Kidney (tissue), 14 donors: Measurements from ENCODE around the gene WDR53. TPM values are rescaled to one million over a fixed set of nuclear protein-coding genes. Genes with fewer than 3 reads are reported as not detected.

ENCODE experiments used
- DNase-seq, 5 donors: peaks; one replicate each; pipeline ENCODE4 v3.0.0-alpha.2; 2013 to 2020
- FAIRE-seq: peaks from 2 replicates; lab custom pipeline; 2012; peaks lifted over from hg19 to GRCh38; lab: Jason Lieb, UNC
- H3K27ac ChIP-seq, 2 donors: one replicate each; pipeline ENCODE4 v1.7.0; 2013; ENCODE audit warnings: low read depth in 2 of 2, low read length in 2 of 2, inconsistent platforms in 1 of 2
- H3K27me3 ChIP-seq: one replicate; pipeline ENCODE4 v1.7.1; 2013; ENCODE audit warnings: low read length, inconsistent platforms; ENCODE audit not compliant: control insufficient read depth, insufficient read depth
- H3K36me3 ChIP-seq, 3 donors: one replicate each; pipeline versions ENCODE4 v1.7.0 to v1.7.1; 2013; ENCODE audit warnings: low read length in 3 of 3, control low read depth in 1 of 3, inconsistent platforms in 1 of 3; ENCODE audit not compliant: insufficient read depth in 3 of 3, control insufficient read depth in 2 of 3
- H3K4me1 ChIP-seq, 3 donors: one replicate each; pipeline versions ENCODE4 v1.7.0 to v1.7.1; 2013; ENCODE audit warnings: low read length in 3 of 3, inconsistent platforms in 1 of 3, low read depth in 1 of 3; ENCODE audit not compliant: control insufficient read depth in 2 of 3, insufficient read depth in 2 of 3
- H3K4me3 ChIP-seq, 3 donors: one replicate each; pipeline versions ENCODE4 v1.7.0 to v1.8.1; 2013; ENCODE audit warnings: low read length in 3 of 3, control low read depth in 1 of 3, inconsistent platforms in 1 of 3
- H3K9ac ChIP-seq, 3 donors: one replicate each; pipeline versions ENCODE4 v1.7.0 to v1.7.1; 2013; ENCODE audit warnings: low read length in 3 of 3, control low read depth in 1 of 3, inconsistent platforms in 1 of 3
- H3K9me3 ChIP-seq, 3 donors: one replicate each; pipeline versions ENCODE4 v1.7.0 to v1.7.1; 2013; ENCODE audit warnings: low read length in 3 of 3, control low read depth in 1 of 3, inconsistent platforms in 1 of 3; ENCODE audit not compliant: control insufficient read depth in 2 of 3, insufficient read depth in 1 of 3
- CTCF ChIP-seq: IDR thresholded peaks from 3 replicates; pipeline ENCODE4 v1.5.1; 2012; ENCODE audit warnings: mild to moderate bottlenecking, moderate library complexity, borderline replicate concordance; ENCODE audit not compliant: insufficient read depth; ENCODE audit errors: extremely low read depth
- intact Hi-C: fragments of 100-400 bp; cut with DNase I; formaldehyde crosslinking; loops from one replicate; pipeline ENCODE4 v1.11.1; 2022
- polyA plus RNA-seq: library from polyadenylated mRNA; stranded (reverse); fragments of 350-450 nt; fragmentation: Illumina TruSeq; extraction: RNeasy Lipid Tissue Mini Kit (QIAGEN cat#74804); gene quantifications from one replicate; pipeline ENCODE4 v1.2.3, GENCODE V29; 2014; ENCODE audit warnings: low read depth, low replicate concordance; ENCODE audit not compliant: insufficient read depth
- total RNA-seq: library from RNA; stranded (reverse); fragmentation: NEBNext Ultra II Directional; extraction: Animal tissue kit (Norgen Biotek cat#: 25700); gene quantifications from one replicate; pipeline ENCODE4 v1.2.1, GENCODE V29; 2021
- donor health status: control.
- donor health status: control.
- donor health status: control.
- donor health status: control.
- donor health status: control.
- donor health status: DM: yes; HTN: yes; CAD: no.
- donor health status: Normal renal cell carcinoma (clear cell type).

WDR53 gene
- total and polyA plus RNA-seq, 2 donors from 2014 or later: 9.0 to 12.3 TPM

- intact Hi-C loops: no loop called here
- H3K4me3 ChIP-seq: no peak overlapping the region
- H3K4me1 ChIP-seq: no peaks in the 10 kb centered on the region
- no peak overlapping the region for H3K9ac ChIP-seq
- H3K27ac ChIP-seq: no peak overlapping the region
- DNase-seq (no peak), FAIRE-seq (no peak)
- peaks cover 0 to 6% (median 0%) of the 10 kb centered on the region in 3 donors for H3K36me3 ChIP-seq
- TF ChIP-seq CTCF: no peak
- no peaks in the 10 kb centered on the region for H3K9me3 ChIP-seq
- no peaks in the 10 kb centered on the region for H3K27me3 ChIP-seq
Observed at GRCh38 chr3:196558476-196558875, 9.9 kb downstream of the WDR53 start.

GRCh38 chr3:196557236-196557635 lies 11.1 kb downstream of the WDR53 start:
- Histone ChIP-seq H3K4me1 (no peaks in the 10 kb centered on the region), H3K4me3 (no peak overlapping the region), H3K27me3 (no peaks in the 10 kb centered on the region), H3K9me3 (no peaks in the 10 kb centered on the region), H3K9ac (no peak overlapping the region), H3K36me3 (peaks cover 0 to 6% (median 0%) of the 10 kb centered on the region in 3 donors), H3K27ac (no peak overlapping the region)
- FAIRE-seq (no peak), DNase-seq (no peak)
- TF ChIP-seq CTCF: no peak
- intact Hi-C loops: no loop called here

- FAIRE-seq (no peak), DNase-seq (no peak)
- TF ChIP-seq CTCF: no peak
- Histone ChIP-seq H3K9me3 (no peaks in the 10 kb centered on the region), H3K4me3 (no peak overlapping the region), H3K27ac (no peak overlapping the region), H3K27me3 (no peaks in the 10 kb centered on the region), H3K9ac (no peak overlapping the region), H3K4me1 (no peaks in the 10 kb centered on the region), H3K36me3 (peaks cover 0 to 3% (median 0%) of the 10 kb centered on the region in 3 donors)
- intact Hi-C loops: no loop called here
Observed at GRCh38 chr3:196555295-196555694, 13.1 kb downstream of the WDR53 start.

GRCh38 chr3:196554205-196554604 lies 14.1 kb downstream of the WDR53 start:
- H3K36me3 ChIP-seq: peaks cover 0 to 2% (median 0%) of the 10 kb centered on the region in 3 donors
- H3K27me3 ChIP-seq: no peaks in the 10 kb centered on the region
- no peak overlapping the region for H3K27ac ChIP-seq
- no peak overlapping the region for H3K9ac ChIP-seq
- no peaks in the 10 kb centered on the region for H3K9me3 ChIP-seq
- no peak for FAIRE-seq
- no peaks in the 10 kb centered on the region for H3K4me1 ChIP-seq
- intact Hi-C loops: no loop called here
- TF ChIP-seq CTCF: no peak
- H3K4me3 ChIP-seq: no peak overlapping the region
- DNase-seq: no peak
